ENCODE data around the gene POTEE.
"Not testable (repeated sequence)": the region's sequence is repeated elsewhere in the genome, so short reads cannot be mapped to it uniquely, and the experiment has no call there.

The POTEE gene

GRCh38 chr2:131209030-131209772 lies at the start of gene POTEE:
POTEE (plus strand) TSS chr2:131209536; CDS start chr2:131218403, 8,867 bp downstream.
- not testable (repeated sequence) for DNase-seq

GRCh38 chr2:131165562-131165961 lies 43.8 kb upstream of the POTEE start:
- DNase-seq: not testable (repeated sequence)

DNA sequence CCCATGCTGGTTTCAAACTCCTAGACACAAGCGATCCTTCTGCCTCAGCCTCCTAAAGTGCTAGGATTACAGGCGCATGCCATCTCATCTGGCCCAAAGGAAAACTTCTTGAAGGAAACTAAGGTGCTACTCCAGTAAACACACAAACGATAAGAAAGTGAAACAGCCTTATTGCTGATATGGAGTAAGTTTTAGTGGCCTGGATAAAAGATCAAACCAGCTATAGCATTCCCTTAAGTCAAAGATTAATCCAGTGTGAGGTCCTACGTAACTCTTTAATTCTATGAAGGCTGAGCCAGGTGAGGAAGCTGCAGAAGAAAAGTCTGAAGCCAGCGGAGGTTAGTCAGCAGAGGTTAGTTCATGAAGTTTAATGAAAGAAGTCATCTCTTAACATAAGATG lies 40.8 kb upstream of the POTEE start:
- no peak for DNase-seq

- DNase-seq: not testable (repeated sequence)
Measured at GRCh38 chr2:131178050-131178449, 31.3 kb upstream of the POTEE start.

DNA sequence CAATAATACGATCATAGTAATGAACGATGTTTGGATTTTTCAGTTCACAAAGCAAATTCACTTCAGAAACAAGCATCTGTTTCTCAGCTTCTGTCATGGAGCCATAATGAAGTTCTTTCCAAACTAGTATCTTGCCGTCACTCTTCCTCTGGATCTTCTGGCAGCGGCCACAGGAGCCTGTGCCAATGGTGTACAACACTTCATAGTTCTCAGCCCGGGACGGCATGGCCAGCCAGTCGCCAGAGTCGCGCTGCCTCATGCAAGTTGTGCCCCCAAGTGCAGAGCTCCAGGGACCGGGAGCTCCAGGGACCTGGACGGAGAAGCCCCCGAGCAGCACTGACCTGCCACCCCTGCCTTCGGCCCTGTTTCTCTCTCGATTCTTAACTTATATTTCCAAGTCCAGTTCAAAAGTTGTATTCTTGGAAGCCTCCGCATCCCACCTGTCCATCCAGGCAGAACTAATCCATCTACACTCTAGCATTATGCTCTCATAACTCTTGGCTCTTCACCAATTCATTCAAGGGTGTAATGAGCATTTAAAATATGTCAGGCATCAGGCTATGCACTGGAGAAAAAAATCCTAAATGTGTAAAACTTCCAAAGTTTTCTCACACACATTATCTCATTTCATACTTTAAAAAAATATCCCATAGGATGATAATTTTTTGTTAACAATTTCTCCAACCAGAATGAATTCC lies 30.5 kb upstream of the POTEE start:
- DNase-seq: not testable (repeated sequence)

DNA sequence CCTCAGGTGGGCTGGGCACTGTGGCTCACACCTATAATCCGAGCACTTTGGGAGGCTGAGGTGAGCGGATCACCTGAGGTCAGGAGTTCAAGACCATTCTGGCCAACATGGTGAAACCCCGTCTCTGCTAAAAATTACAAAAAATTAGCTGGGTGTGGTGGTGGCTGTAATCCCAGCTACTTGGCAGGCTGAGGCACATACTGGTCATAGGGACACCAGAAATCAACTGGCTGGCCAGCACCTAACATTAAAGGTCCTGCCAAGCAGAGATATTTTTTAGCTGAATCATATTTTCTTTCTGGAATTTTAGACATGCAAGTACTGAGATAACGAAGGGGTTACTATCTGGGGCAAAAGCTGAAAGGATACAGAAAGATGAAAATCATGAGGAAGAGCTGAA lies 27.9 kb upstream of the POTEE start:
- DNase-seq: not testable (repeated sequence)

- peak; percentile 5 for DNase-seq
Measured at GRCh38 chr2:131193421-131193820, 15.9 kb upstream of the POTEE start.

DNA sequence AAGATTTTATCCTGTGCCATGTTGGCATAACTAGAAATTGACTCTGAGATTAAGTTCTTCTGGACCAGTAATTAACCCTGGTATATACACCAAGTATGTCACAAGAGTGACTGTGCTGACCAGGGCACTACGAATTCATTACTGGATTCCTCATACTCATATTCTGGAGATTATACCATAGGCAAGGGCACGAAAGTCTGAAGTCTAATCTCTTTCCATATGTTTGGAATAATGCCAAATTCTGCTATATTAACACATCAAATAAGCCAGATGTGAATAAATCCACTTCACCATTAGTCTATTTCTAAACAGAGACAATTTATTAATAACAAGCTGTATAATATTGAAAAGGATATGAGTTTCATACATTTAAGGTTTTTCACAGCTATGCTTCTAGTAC lies 13.2 kb upstream of the POTEE start:
- peak; percentile 3 for DNase-seq

GRCh38 chr2:131201098-131201497 lies 8.2 kb upstream of the POTEE start:
- no peak for DNase-seq

DNA sequence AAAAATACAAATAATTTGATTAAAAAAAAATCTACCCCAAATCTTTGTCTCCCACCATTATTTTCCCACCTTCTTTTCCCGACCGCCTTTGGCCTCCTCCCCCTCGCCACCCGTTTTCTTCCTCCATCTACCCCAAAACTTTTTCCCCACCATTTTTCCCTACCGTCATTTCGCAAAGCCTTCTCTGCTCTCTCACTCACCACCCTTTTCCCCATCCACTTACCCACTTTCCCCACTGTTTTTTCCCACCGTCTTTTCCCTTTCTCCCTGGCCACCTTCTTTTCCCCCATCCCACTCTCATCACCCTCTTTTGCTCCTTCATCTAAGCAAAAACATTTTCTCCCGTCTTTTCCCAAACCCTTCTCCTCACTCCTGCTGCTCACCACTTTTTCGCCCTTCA lies 1.5 kb upstream of the POTEE start:
- not testable (repeated sequence) for DNase-seq

DNA sequence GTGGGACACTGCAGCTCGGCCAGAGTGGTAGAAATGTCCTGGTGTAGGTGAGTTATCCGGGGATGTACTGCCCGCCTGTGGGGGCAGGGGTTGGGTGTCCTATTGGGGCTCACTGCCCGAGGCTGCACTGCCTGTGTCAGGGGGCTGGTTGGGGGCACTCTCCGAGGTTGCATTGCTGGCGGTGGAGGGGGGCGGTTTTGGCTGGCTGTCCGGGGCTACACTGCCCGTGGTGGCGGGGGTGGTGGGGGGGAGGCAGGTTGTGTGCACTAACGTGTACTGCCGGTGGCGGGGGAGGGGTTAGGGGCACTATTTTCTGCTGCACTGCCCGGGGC lies 403 bp downstream of the POTEE start:
- DNase-seq: not testable (repeated sequence)

DNA sequence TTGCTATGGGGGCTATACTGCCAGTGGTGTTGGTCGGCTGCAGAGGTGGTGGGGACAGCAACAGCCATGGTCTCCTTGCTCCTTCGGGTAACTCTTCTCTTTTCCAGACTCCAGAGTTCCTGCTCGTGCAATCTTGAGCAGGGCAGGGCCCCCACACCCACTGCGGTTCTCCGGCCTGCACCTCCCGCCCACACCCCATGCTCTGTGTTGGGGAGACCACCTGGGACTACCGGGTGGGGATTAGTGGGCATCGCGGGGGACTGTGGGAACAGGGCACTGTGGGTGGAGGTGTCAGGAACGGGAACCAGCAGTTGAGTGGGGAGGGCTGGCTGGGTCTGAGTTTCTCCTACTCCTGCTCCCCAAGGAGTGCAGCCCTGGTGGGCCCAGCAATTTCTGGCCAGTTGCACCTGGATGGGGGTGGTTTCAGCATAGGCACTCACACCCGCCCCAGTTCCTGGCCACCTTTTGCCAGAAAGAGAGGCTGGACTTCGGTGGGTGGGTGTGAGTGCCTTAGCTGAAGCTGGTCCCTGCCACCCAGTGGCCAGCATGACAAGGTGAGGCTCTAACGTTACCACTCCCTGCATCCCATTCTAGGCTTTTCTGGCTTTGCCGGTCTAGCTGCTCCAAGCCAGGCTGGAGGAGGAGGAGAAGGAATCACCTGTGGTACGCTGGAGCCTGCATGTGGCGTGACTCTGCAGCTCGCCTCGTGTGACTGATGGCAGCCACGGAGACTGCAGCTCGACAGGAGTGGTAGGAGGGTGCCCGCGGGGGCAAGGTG lies 1.3 kb downstream of the POTEE start:
- not testable (repeated sequence) for DNase-seq

GRCh38 chr2:131217238-131217986 lies 8.1 kb downstream of the POTEE start:
- not testable (repeated sequence) for DNase-seq

GRCh38 chr2:131235543-131236449 lies 26.5 kb downstream of the POTEE start:
- peak; percentile 0 for DNase-seq

Data from hematopoietic multipotent progenitor cell treated with erythropoietin and hydrocortisone succinate and interleukin-3 and kit ligand, for 4 days (in vitro differentiated cells).